CD14-positive monocyte (primary cell): Measurements from ENCODE around the gene KCNC1. TPM values are rescaled to one million over a fixed set of nuclear protein-coding genes. Genes with fewer than 3 reads are reported as not detected.

Experiments used
- DNase-seq, 3 donors: peaks; one replicate each; pipeline ENCODE4 v3.0.0-alpha.2; 2011 to 2022
- H2AFZ ChIP-seq: 2 replicates; pipeline ENCODE4 v1.6.0; 2012; ENCODE audit warnings: mild to moderate bottlenecking, low read depth, low read length, inconsistent platforms; ENCODE audit not compliant: insufficient read depth, poor library complexity, severe bottlenecking
- H3K27ac ChIP-seq, 2 donors: 1 replicate in 1 of 2; 2 replicates in 1 of 2; pipeline ENCODE4 v1.5.1; 2012 to 2013; ENCODE audit warnings: low read length in 2 of 2, control low read depth in 1 of 2, inconsistent platforms in 1 of 2, low read depth in 1 of 2, mild to moderate bottlenecking in 1 of 2
- H3K27me3 ChIP-seq, 2 donors: one replicate each; pipeline versions ENCODE4 v1.6.0 to v1.6.1; 2011 to 2013; ENCODE audit warnings: low read length in 2 of 2; ENCODE audit not compliant: control insufficient read depth in 2 of 2, insufficient read depth in 2 of 2
- H3K36me3 ChIP-seq, 2 donors: replicated peaks in 1 of 2; 1 replicate in 1 of 2; 2 replicates in 1 of 2; pipeline versions ENCODE4 v1.5.1 to v1.6.1; 2012 to 2013; ENCODE audit warnings: low read length in 2 of 2, control low read depth in 1 of 2, inconsistent platforms in 1 of 2, mild to moderate bottlenecking in 1 of 2; ENCODE audit not compliant: insufficient read depth in 2 of 2, control insufficient read depth in 1 of 2
- H3K4me1 ChIP-seq, 2 donors: 1 replicate in 1 of 2; 2 replicates in 1 of 2; pipeline versions ENCODE4 v1.5.1 to v1.6.1; 2012 to 2013; ENCODE audit warnings: low read length in 2 of 2, control low read depth in 1 of 2, inconsistent platforms in 1 of 2, mild to moderate bottlenecking in 1 of 2, moderate library complexity in 1 of 2; ENCODE audit not compliant: insufficient read depth in 2 of 2, control insufficient read depth in 1 of 2
- H3K4me2 ChIP-seq: replicated peaks from 2 replicates; pipeline ENCODE3; 2012; ENCODE audit warnings: low read length, moderate library complexity, mild to moderate bottlenecking; ENCODE audit not compliant: poor library complexity, severe bottlenecking; ENCODE audit errors: extremely low read depth
- H3K4me3 ChIP-seq, 3 experiments: fragments of 200-600 bp in 1 of 3; sonication (generic) in 1 of 3; replicated peaks in 1 of 3; 1 replicate in 2 of 3; 2 replicates in 1 of 3; pipeline ENCODE4 v1.5.1; 2011 to 2013; ENCODE audit warnings: low read length in 3 of 3, mild to moderate bottlenecking in 3 of 3, control low read depth in 2 of 3, low read depth in 2 of 3, inconsistent platforms in 1 of 3, moderate library complexity in 1 of 3
- H3K79me2 ChIP-seq: 2 replicates; pipeline ENCODE4 v1.6.0; 2012; ENCODE audit warnings: mild to moderate bottlenecking, control low read depth, inconsistent platforms, low read length, moderate library complexity; ENCODE audit not compliant: insufficient read depth
- H3K9ac ChIP-seq: 2 replicates; pipeline ENCODE4 v1.6.0; 2017; ENCODE audit warnings: low read length, mild to moderate bottlenecking; ENCODE audit not compliant: insufficient read depth, poor library complexity, severe bottlenecking
- H3K9me3 ChIP-seq, 2 donors: replicated peaks in 1 of 2; 1 replicate in 1 of 2; 2 replicates in 1 of 2; pipeline versions ENCODE4 v1.5.1 to v1.6.1; 2012 to 2013; ENCODE audit warnings: low read length in 2 of 2, control low read depth in 1 of 2; ENCODE audit not compliant: control insufficient read depth in 1 of 2, insufficient read depth in 1 of 2
- H4K20me1 ChIP-seq: 2 replicates; pipeline ENCODE4 v1.6.0; 2012; ENCODE audit warnings: mild to moderate bottlenecking, low read length, control low read depth, moderate library complexity; ENCODE audit not compliant: insufficient read depth
- H3K27ac Mint-ChIP-seq, 7 donors: one replicate each; pipeline ENCODE4 v1.8.0; 2020; ENCODE audit warnings: mild to moderate bottlenecking in 7 of 7, mixed read lengths in 7 of 7, moderate library complexity in 6 of 7, inconsistent platforms in 2 of 7
- H3K27me3 Mint-ChIP-seq, 3 donors: one replicate each; pipeline ENCODE4 v1.8.0; 2021 to 2022; ENCODE audit warnings: low read depth in 3 of 3, mild to moderate bottlenecking in 3 of 3, mixed read lengths in 3 of 3, moderate library complexity in 3 of 3, inconsistent platforms in 1 of 3
- H3K36me3 Mint-ChIP-seq, 2 donors: one replicate each; pipeline ENCODE4 v1.8.0; 2020; ENCODE audit warnings: mixed read lengths in 2 of 2, inconsistent platforms in 1 of 2, mild to moderate bottlenecking in 1 of 2
- H3K4me1 Mint-ChIP-seq: one replicate; pipeline ENCODE4 v1.8.0; 2020; ENCODE audit warnings: mild to moderate bottlenecking, mixed read lengths
- H3K4me3 Mint-ChIP-seq, 2 donors: one replicate each; pipeline ENCODE4 v1.8.0; 2020; ENCODE audit warnings: mild to moderate bottlenecking in 2 of 2, mixed read lengths in 2 of 2, moderate library complexity in 1 of 2
- H3K9me3 Mint-ChIP-seq, 7 donors: one replicate each; pipeline ENCODE4 v1.8.0; 2020 to 2022; ENCODE audit warnings: mixed read lengths in 7 of 7, mild to moderate bottlenecking in 6 of 7, moderate library complexity in 6 of 7, inconsistent platforms in 2 of 7
- CTCF ChIP-seq: fragments of 200-600 bp; IDR thresholded peaks from one replicate; pipeline ENCODE4 v1.8.0; 2022; ENCODE audit warnings: antibody characterized with exemption, mild to moderate bottlenecking
- WGBS: methylation state at CpG from one replicate; pipeline ENCODE4 v1.1.5; 2013; ENCODE audit warnings: missing lambda C conversion rate; ENCODE audit not compliant: insufficient coverage; 5-methylcytosine and 5-hydroxymethylcytosine counted together
- intact Hi-C, 2 donors: fragments of 100-400 bp; cut with micrococcal nuclease; formaldehyde crosslinking; loops; one replicate each; pipeline versions ENCODE4 v1.15.0 to v1.15.1; 2023
- polyA plus RNA-seq, 3 donors: library from polyadenylated mRNA; depleted of rRNA in 1 of 3; unstranded in 2 of 3; stranded (reverse) in 1 of 3; fragments of 300-500 nt in 2 of 3; fragments of >200 nt in 1 of 3; fragmentation: Illumina TruSeq in 2 of 3; gene quantifications; 1 replicate in 2 of 3; 2 replicates in 1 of 3; pipeline ENCODE4 v1.2.3, GENCODE V29; 2012 to 2021

The KCNC1 gene
- polyA plus RNA-seq, 3 donors: not detected

GRCh38 chr11:17828311-17828751 is 93.8 kb downstream of the KCNC1 start:
- peaks cover 0 to 5% of the 10 kb centered on the region in 2 donors for H3K36me3 Mint-ChIP-seq
- no peaks in the 10 kb centered on the region for H3K9me3 ChIP-seq
- H3K4me2 ChIP-seq: no peak overlapping the region
- no peaks in the 10 kb centered on the region for H3K36me3 ChIP-seq
- WGBS: 98% methylated on average over 6 of the region's 9 CpGs
- no peak overlapping the region for H3K4me3 ChIP-seq
- H3K4me3 Mint-ChIP-seq: no peak overlapping the region
- no peak for TF ChIP-seq CTCF
- H3K4me1 ChIP-seq: no peaks in the 10 kb centered on the region
- DNase-seq: no peak
- no peak overlapping the region for H2AFZ ChIP-seq
- no peak overlapping the region for H3K9ac ChIP-seq
- intact Hi-C loops: no loop called here
- no peaks in the 10 kb centered on the region for H3K27me3 ChIP-seq
- no peaks in the 10 kb centered on the region for H3K4me1 Mint-ChIP-seq
- H3K27ac Mint-ChIP-seq: no peak overlapping the region
- no peak overlapping the region for H3K27ac ChIP-seq
- H3K9me3 Mint-ChIP-seq: no peaks in the 10 kb centered on the region
- no peaks in the 10 kb centered on the region for H3K79me2 ChIP-seq
- H3K27me3 Mint-ChIP-seq: no peaks in the 10 kb centered on the region
- no peaks in the 10 kb centered on the region for H4K20me1 ChIP-seq

- Mint-ChIP-seq H3K36me3 (peaks cover 0 to 8% of the 10 kb centered on the region in 2 donors), H3K9me3 (no peaks in the 10 kb centered on the region), H3K4me1 (no peaks in the 10 kb centered on the region), H3K27me3 (no peaks in the 10 kb centered on the region), H3K27ac (no peak overlapping the region), H3K4me3 (no peak overlapping the region)
- Histone ChIP-seq H3K36me3 (no peaks in the 10 kb centered on the region), H3K9ac (no peak overlapping the region), H3K4me1 (no peaks in the 10 kb centered on the region), H3K4me3 (no peak overlapping the region), H2AFZ (no peak overlapping the region), H3K79me2 (no peaks in the 10 kb centered on the region), H3K4me2 (no peak overlapping the region), H3K27ac (no peak overlapping the region), H3K27me3 (no peaks in the 10 kb centered on the region), H3K9me3 (no peaks in the 10 kb centered on the region), H4K20me1 (no peaks in the 10 kb centered on the region)
- WGBS: 86% methylated on average over 1 of the region's 1 CpG
- no peak for TF ChIP-seq CTCF
- intact Hi-C loops: no loop called here
- DNase-seq: no peak
Measured at GRCh38 chr11:17831228-17831627, 96.6 kb downstream of the KCNC1 start.
